NCI-H69 (cell line): Measurements from ENCODE around the gene CTSH.
A peak's percentile ranks its signal among the peaks of the same experiment; 100 is the strongest.
"Not testable (repeated sequence)": the region's sequence is repeated elsewhere in the genome, so short reads cannot be mapped to it uniquely, and the experiment has no call there.

Source experiments
- DNase-seq: peaks from one replicate; lab custom pipeline; 2025; lab: John Stamatoyannopoulos, UW

CTSH gene

GRCh38 chr15:78938658-78939488 is 6.0 kb downstream of the CTSH start:
- DNase-seq = no peak

GRCh38 chr15:78937132-78937739 is 7.6 kb downstream of the CTSH start:
- DNase-seq = no peak

- DNase-seq = no peak
Observed at GRCh38 chr15:78934655-78935023, 10.2 kb downstream of the CTSH start.

GRCh38 chr15:78933823-78934654 is 10.8 kb downstream of the CTSH start:
- no peak for DNase-seq

- no peak for DNase-seq
Observed at GRCh38 chr15:78933187-78933822, 11.5 kb downstream of the CTSH start.

- no peak for DNase-seq
Observed at GRCh38 chr15:78932258-78932808, 12.5 kb downstream of the CTSH start.

- no peak for DNase-seq
Observed at GRCh38 chr15:78931439-78932257, 13.2 kb downstream of the CTSH start.

GRCh38 chr15:78930577-78931388 is 14.1 kb downstream of the CTSH start:
- DNase-seq = no peak

GRCh38 chr15:78929536-78930264 is 15.1 kb downstream of the CTSH start:
- DNase-seq = peak; percentile 25

GRCh38 chr15:78928616-78929093 is 16.2 kb downstream of the CTSH start:
- no peak for DNase-seq

- not testable (repeated sequence) for DNase-seq
Observed at GRCh38 chr15:78928176-78928575, 16.7 kb downstream of the CTSH start.

- DNase-seq = peak; percentile 17
Observed at GRCh38 chr15:78927077-78927790, 17.6 kb downstream of the CTSH start.

- DNase-seq = no peak
Observed at GRCh38 chr15:78925956-78926743, 18.7 kb downstream of the CTSH start.

- no peak for DNase-seq
Observed at GRCh38 chr15:78925076-78925624, 19.7 kb downstream of the CTSH start.

GRCh38 chr15:78923480-78924360 is 21.1 kb downstream of the CTSH start:
- DNase-seq = no peak

GRCh38 chr15:78923015-78923414 is 21.8 kb downstream of the CTSH start:
- DNase-seq = no peak

- DNase-seq = no peak
Observed at GRCh38 chr15:78922527-78922926, 22.3 kb downstream of the CTSH start.
